IPS DF 19.7 (cell line): ENCODE results near the gene SLC4A4.

Experiments used
- DNase-seq: peaks from one replicate; pipeline ENCODE4 v3.0.0-alpha.2; 2013; ENCODE audit warnings: low read depth, low spot score

SLC4A4 gene

DNA sequence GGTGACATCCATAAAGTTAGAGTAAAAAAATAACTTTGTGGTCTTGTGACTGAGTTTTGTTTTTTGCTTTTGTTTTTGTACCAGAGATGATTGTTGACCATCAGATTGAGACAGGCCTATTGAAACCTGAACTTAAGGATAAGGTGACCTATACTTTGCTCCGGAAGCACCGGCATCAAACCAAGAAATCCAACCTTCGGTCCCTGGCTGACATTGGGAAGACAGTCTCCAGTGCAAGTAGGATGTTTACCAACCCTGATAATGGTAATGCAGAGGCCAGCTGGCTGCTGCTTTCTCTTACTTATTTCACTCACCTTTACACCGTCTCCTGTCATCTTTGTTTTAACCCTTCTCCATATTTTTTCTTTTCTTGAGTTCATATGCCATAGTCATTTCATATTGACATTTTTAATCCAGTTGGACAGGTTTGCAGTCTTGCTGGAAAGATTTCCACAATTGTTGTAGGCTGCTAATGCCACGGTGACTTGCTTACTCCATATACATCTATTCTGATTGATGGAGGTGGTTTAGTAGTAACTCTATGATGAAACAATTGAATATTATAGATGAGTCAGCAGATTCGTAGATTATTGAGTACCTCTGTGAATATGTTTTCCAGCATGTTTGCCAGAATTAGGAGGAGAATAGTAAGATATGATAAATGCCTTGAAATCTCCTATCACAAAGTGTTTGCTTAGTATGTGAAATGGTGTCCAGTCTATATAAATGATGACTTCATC lies 18.3 kb downstream of the SLC4A4 start:
- no peak for DNase-seq

DNA sequence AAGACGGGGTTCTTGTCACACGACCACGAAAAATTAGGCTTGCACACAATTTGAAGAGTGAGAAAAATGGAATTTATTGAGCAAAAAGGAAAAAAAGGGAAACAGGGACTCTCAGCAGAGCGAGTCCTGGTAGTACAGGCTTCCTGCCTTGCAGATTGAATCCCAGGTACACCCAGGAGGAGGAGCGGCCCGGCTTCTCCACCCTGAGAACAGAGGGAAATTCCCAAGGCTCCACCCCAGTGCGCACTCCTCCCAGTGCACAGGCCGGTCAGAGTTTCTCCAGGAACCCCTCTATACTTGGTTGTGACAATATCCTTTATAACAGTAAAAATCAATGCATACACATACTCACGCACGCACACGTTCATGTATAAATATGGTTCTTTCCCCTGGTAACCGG lies 22.0 kb downstream of the SLC4A4 start:
- DNase-seq: no peak

DNA sequence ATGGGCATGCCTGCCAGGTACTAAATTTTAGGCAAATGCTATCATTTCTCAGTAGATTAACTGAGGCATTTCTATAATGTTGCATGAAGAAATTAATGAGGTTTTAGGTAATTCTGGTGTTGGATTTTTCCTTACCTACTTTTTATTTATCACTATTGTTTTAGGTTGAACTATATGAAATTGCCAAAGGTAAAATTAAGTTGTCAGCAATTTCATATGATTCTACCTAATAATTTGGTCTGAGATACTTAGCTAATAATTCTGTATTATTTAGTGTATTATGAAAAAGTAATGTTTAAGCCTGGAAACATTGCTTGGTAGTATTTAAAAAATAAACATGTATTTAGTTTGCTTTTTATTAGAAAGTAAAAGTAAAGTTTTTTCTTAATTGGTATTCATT lies 22.7 kb downstream of the SLC4A4 start:
- no peak for DNase-seq

DNA sequence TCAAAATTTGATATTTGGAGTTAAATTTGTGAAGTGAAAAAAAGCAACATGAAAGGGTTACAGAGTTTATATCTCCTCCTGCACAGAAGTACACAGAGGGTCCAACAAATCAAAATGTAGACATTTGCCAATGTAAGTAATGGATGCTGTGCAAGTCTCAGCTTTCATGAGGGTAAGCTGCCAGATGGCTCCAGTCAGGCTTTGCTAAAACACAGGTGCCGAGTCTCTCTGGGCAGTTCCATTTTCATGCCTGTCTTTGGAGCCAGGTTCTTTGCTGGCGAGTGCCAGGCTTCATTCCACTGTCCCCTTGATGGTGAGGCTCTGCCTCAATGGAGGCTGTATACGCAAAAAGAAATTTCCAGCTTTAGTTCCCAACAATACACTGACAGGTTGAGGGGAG lies 27.9 kb downstream of the SLC4A4 start:
- no peak for DNase-seq

DNA sequence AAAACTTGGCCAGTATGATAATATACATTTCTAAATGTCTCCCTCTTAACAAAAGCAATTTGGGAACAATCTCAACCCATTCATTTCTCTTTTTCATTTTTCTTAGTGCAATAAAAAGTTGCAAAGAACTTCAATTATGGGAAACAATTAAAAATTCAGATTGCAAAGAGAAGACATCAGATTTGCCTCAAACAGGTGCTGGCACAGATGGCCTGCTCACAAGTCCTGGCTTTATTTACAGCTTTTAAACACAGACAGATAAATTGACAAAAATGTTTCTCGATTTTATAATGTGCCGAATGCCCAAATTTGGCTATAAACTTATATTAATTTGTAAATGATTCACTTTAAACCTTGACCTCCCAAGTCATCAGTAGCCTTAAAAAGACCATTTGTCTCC lies 28.7 kb downstream of the SLC4A4 start:
- no peak for DNase-seq

DNA sequence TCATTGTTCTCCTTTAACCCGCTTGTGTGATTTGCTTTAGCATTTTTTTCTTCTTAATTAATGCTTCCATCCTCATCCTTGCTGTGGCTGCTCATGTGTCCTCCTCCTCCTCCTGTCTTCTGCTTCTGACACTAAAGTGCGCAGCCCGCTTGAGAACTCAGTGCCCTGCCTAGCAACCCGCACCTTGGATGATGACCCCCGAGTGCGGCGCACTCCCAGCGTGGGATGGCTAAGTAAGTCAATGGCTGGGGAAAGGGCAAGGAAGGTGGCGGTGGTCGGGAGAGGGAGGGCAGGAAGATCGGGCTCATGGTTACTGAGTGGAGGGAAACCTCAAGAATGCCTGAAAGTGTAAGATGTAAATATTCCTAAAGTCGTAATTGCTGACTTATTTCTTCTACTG lies 30.1 kb downstream of the SLC4A4 start:
- DNase-seq: no peak

DNA sequence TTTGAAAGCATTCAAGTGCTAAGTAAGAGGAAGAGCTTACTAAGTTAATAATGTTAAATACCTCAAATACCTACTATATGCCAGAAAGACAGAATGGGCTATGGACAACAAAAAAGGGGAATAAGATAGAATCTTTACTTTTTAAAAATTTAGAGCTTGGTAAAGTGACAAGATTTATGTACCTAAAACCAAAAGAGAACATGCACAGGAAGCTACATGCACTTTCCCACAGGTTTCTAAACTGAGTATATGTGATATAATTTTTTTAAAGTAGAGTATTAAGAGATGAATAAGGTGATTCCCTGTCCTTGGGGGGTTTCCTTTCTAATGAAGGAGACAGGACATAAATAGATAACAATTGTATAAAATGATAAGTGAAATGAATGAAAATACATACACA lies 30.7 kb downstream of the SLC4A4 start:
- no peak for DNase-seq

DNA sequence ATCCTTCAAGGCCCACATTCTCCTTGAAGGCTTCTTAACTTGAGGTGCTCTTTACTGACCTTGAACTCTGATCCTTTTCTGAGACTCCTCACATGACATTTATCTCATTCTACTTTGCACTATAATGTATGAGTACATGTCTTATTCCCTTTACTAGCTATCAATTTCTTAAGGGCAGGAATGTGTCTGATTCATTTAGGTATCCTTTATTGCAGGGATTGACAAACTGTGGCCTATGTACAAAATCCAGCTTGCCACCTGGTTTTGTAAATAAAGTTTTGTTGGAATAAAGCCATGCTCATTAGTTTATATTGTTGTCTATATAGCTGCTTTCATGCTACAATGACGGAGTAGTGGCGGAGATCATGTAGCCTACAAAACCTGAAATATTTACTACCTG lies 36.7 kb downstream of the SLC4A4 start:
- no peak for DNase-seq

DNA sequence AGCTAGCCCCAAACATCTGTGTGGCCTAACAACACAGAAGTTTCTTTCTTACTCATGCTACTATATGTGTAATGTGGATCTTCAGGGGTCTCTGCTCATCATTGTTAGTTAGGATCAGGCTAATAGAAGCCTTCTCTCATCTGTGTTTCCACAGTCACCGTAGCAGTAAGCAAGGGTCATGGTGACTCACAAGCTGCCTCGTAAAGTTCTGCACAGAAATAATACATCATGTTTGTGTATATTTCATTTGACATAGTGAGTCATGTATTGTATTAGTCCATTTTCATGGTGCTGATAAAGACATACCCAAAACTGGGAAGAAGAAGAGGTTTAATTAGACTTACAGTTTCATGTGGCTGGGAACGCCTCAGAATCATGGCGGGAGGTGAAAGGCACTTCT lies 38.7 kb downstream of the SLC4A4 start:
- DNase-seq: no peak

DNA sequence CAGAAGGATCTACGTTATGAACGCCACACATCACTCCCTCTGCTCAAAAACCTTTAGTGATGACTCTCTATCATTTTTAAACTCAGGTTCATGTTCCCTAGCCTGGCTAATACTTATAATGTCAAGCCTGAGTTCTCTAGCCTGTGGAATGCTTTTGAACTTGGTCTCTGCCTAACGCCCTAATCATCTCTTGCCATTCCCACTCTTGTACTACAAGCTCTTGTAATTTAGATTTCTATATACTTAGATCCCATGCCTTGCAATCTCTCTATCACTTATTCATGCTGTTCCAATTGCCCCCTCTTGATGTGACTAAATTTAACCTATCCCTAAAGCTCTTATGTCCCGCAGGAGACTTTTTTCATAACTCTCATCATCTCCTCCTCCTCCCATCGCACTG lies 40.3 kb downstream of the SLC4A4 start:
- DNase-seq: no peak

DNA sequence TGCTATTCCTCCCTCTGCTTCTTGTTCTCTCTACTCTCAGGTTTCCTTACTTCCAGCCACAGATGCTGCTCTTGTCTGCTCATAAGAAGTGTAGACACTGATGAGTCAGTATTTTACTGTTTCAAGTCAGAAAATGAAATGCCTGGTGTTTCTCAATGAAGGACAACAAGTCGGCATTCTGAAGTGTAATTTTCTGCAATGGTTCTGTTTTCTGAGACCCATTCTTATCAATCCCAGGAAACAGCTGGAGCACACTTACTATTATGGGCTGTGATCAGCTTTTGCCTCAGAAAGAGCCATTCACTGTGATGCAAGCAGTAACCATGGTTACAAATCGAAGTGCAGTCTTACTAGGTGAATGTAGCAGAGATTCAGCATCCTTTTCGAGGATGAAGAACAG lies 42.0 kb downstream of the SLC4A4 start:
- no peak for DNase-seq

DNA sequence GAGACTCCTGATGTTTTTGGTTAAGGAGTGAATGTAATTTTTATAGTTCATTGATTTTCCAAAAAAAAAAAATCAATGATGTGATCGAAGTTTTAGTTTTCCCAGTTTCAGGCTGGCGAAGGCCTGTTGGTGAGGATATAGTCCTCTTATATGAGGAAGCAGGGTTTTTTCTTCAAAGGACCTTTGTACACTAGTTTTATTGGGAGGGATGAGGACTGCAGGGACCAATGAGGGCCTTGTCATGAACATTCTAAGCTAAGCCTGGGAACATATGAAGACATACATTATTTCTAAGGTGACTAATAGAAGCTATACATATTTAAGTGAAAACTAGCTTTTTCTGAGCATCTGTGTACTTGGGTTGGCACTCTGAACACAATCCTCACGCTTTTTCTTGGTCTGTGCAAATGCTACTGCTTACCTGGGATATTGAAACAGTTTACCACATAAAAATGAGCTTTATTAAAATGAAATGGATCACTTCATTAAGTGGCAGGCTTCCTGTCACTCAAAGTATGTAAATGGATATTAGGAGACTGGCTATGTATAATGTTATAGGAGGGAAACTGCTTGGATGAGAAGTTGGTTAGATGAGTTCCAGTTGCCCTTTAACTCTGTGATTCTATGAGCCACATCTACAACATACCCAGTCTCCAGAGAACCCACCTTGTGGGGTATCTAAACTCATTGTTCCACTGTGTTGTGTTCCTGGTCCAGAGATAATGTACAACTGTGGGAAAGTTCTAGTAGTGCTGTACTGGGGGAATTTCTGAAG lies 43.5 kb downstream of the SLC4A4 start:
- no peak for DNase-seq

DNA sequence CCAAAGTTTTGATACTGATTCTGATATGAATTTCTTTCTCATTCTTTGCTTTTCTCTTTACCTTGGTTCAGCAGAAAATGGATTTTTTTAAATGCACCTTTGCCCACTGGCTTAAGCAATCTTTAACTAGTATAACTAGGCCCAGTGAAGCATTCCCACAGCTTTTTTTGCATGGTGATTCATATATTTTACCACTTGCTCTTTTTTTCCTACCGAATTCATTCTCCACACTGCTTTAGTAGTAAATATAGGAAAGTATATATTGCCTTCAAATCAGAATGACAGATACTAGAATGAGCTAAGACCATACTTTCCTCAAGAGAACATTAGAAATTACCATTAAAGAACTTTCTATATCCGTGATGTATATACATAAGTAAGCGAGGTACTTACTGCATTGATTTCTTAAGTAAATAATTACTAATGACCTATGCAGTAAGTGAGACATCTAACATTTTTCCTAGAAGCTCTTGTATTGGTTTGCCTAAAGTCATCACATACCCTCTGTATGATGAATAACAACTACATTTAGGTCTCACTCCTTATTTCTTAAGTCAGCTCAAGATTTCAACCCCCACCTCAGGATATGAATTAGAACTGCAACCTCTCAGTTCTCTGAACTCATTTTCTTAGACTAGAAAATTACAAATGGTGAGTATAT lies 44.2 kb downstream of the SLC4A4 start:
- DNase-seq: no peak

DNA sequence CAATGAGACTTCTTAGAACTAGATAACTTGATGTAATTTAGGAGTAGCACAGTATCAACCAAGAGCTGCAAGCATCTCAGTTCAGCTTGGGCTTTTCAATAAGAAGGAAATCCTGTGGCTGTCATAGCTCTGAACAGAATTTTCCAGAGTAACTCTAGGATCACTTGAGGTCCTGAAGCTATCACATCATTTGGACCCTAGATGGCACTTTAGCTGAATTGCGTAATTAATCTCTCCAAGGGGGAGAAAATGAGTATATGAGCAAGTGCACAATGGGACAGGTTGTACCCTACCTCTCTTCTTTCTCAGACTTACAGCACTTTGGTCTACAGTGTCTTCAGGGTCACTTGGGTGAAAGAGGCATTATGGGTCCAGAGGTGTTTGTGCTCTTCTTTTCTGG lies 45.2 kb downstream of the SLC4A4 start:
- no peak for DNase-seq

DNA sequence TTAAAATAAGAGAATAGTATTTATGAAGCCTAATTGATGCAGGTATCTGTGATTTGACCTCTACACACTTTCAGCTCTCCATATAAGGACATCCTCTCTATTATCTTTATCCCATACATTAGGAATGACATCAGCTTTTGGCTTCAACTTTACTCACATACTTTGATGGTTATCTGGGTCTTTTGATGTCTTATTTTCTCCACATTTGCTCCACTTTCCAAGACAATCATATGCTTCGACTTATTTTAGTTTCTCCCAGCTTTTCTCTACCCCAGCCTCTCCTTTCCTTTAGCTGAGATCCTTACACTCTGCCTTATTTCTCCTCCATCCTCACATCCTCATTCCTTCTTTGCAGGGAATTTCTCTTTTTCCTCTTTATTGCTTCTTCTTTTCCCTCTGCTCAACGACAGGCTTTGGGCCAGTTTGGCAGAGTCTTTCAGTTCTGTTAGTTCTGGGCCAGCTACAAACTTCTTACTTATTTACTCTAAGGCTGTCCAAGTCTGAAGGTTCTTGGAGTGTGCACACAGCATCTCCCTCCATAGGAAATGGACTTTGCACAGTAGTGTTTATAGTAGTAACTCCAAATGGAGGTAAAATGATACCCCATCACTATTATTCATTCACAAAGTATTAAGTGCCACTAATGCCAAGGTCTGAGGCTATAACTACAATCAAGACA lies 50.5 kb downstream of the SLC4A4 start:
- no peak for DNase-seq

DNA sequence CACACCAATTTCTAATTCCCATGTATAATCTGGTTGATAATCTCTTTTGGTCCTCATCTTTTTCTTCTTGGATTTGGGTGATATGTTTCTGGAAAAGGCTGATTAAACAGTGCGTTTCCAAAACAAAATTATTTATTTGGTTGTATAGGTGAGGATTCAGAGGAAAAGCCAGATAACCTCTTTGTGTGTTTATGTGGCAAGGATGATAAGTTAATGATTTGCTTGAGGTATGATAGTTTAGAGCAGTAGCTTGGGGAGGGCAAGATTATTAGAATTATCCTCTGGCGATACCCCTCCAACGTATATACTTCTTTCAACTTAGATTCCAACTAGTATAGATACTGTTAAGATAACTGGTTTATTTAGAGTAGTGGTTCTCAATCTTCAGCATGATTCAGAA lies 53.3 kb downstream of the SLC4A4 start:
- DNase-seq: no peak

DNA sequence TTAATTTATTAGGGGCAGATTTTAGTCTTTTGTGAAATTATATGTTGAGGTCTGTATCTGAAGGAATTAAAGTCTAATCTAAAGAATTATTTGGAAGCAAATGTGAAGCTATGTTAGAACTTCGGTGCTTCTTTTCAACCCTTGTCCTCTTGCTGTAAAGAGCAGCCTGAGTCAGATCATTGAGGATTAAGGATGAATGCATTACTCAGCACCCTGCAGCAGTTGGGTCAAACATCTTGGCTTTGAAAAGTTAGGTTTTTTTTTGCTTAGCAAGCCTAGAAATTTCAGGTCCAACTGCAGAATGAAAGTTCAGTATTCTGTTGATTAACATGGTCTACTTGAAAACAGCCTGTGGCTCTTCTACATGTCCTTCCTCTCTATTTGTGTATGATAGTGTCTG lies 57.6 kb downstream of the SLC4A4 start:
- DNase-seq: no peak

DNA sequence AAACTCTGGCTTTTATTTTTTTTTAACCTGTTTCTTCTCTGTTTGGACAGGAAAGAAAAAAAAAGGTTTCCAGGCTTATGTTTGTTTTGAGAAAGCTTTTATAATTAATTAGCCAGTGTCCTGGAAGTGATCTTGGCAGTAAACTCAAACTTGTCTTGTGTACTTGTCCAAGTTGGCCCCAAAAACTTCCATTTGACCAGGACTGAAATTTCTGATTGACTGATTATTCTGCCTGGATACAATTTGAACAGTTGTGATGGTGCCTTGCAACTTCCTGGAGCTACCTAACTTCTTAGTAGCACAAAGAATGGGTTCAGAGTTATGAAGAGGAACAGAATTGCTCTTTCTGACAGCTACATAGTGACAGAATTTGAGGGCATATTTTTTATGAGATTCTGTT lies 62.0 kb downstream of the SLC4A4 start:
- no peak for DNase-seq

DNA sequence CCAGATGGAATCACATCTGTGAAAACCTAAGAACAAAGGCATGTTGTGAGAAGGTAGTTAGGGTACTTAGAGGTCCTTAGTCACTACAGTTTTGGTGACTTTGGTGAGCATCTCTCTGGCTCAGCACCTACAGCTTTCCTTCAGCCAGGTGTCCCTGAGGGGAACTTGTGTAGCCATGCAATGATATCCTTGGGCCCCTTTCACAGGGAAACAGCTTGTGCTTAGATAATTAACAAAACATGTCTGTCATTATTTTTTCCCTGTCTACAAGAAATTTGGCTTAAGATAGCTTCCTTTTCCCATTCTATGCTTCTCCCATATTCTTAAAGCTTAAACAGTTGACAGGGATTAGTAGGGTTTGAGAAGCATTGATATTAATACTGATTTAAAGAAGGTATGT lies 63.8 kb downstream of the SLC4A4 start:
- DNase-seq: no peak

DNA sequence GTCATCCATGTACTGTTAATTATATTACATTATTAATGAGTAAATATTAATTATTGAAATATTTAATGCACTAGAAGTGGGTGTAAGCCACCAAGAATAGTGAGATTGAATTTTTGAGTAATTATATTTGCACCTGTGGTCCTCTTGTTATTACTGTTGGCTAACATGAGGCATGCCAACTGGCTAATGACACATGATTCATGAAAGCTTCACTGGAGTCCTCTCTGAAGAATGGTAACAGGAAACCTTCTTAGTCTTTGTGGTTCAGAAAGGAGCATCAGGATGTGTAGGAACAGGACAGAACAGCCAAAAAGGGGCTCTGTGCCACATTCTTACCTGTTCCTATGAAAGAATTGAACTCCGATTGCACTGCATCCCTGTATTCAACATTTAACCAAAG lies 65.2 kb downstream of the SLC4A4 start:
- no peak for DNase-seq

DNA sequence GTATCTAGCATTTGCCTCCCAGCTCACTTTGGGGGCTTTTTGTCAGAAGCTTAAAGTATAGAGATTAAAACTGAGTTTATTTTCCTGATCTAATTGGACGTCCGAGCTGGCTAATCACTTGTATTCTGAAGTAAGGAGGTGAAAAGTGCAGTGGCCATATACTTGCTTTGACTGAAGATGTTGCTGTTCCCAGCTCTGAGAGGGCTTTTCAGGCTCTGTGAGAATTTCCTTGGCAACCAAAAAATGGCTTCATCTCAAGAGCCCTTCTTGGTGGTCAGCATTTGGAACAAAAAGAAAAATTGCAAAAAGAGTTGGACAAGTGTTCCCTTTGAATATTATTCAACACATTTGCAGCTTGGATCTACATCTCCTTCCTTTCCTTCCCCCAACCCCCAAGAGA lies 67.0 kb downstream of the SLC4A4 start:
- DNase-seq: no peak

DNA sequence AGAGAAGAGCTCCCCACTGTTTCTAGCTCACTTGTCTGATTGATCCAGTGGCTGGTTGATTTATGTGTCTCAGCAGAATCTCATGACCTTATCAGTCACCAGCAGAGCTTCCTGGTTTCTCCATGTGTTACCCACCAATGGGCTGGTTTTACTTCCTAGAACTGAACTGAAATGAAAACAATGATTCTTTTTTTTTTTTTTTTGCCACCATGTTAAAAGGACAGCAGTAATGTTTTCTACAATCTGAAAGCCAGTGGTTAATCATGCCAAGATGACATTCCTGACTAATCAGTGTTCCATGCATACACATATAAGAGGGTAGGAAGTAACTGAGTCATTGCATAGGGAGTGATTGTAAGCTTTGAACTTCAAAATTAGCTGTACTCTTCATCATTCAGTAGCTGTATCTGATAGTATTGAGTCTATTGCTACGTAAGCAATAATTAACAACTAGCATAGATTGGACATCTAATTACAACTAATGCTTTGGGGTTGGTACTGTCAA lies 67.7 kb downstream of the SLC4A4 start:
- DNase-seq: no peak
